HepG2 (cell line): ENCODE results near the gene PPP1R3F. TPM values are rescaled to one million over a fixed set of nuclear protein-coding genes. Genes with fewer than 3 reads are reported as not detected.

Experiments
- ATAC-seq: fragments of 200-7000 bp; cut with Tn5 transposase; 3 replicates; pipeline ENCODE4 v1.9.1; 2020; ENCODE audit warnings: mild to moderate bottlenecking, moderate library complexity
- BruUV-seq: library from RNA; stranded (reverse); fragments of 400-500 nt; replicated peaks from 2 replicates; lab custom pipeline; 2021; lab: Mats Ljungman, UMichigan
- CTCF ChIA-PET: fragments of 300-600 bp; formaldehyde crosslinking; extraction: SDS; loops from one replicate; lab custom pipeline; 2021; ENCODE audit warnings: low total read pairs, inconsistent platforms, low intra/inter-chr PET ratio; lab: Yijun Ruan, JAX
- POLR2A ChIA-PET: fragments of 350-600 bp; sonication (Branson Sonifier 250); formaldehyde crosslinking; loops from one replicate; lab custom pipeline; 2020; ENCODE audit warnings: antibody characterized with exemption, inconsistent platforms; lab: Yijun Ruan, JAX
- DNase-seq: peaks from one replicate; pipeline ENCODE4 v3.0.0-alpha.2; 2015; ENCODE audit warnings: low spot score
- FAIRE-seq: peaks from 3 replicates; lab custom pipeline; 2011; peaks lifted over from hg19 to GRCh38; lab: Jason Lieb, UNC
- H2AFZ ChIP-seq: one replicate; pipeline ENCODE4 v1.6.1; 2011; ENCODE audit warnings: low read length, inconsistent platforms
- H3K27ac ChIP-seq: fragments of 300-600 bp; 3 replicates; pipeline ENCODE4 v1.8.0; 2011; ENCODE audit warnings: mixed run types, mild to moderate bottlenecking, mixed read lengths, low read length, inconsistent platforms; ENCODE audit not compliant: insufficient read depth; ENCODE audit errors: extremely low read length
- H3K27me3 ChIP-seq, 2 experiments: fragments of 200-600 bp in 1 of 2; 2 replicates in 1 of 2; 3 replicates in 1 of 2; pipeline versions ENCODE4 v1.6.0 to v1.8.0; 2011; ENCODE audit warnings: low read length in 2 of 2, mild to moderate bottlenecking in 2 of 2, moderate library complexity in 2 of 2, inconsistent platforms in 1 of 2; ENCODE audit not compliant: insufficient read depth in 2 of 2, control insufficient read depth in 1 of 2
- H3K36me3 ChIP-seq, 2 experiments: fragments of 200-600 bp in 1 of 2; replicated peaks in 1 of 2; 2 replicates in 1 of 2; 3 replicates in 1 of 2; pipeline versions ENCODE4 v1.5.1 to v1.8.0; 2011; ENCODE audit warnings: low read length in 2 of 2, inconsistent platforms in 1 of 2; ENCODE audit not compliant: insufficient read depth in 2 of 2, control insufficient read depth in 1 of 2
- H3K4me1 ChIP-seq: 2 replicates; pipeline ENCODE4 v1.5.1; 2012; ENCODE audit warnings: low read length, inconsistent platforms; ENCODE audit not compliant: insufficient read depth
- H3K4me2 ChIP-seq: 2 replicates; pipeline ENCODE4 v1.6.0; 2011; ENCODE audit warnings: low read depth, low read length, inconsistent platforms
- H3K4me3 ChIP-seq, 3 experiments: fragments of 200-600 bp in 1 of 3; sonication (generic), shearing (Covaris generic) in 1 of 3; replicated peaks in 1 of 3; 2 replicates each; pipeline ENCODE4 v1.5.1; 2011 to 2016; ENCODE audit warnings: low read length in 3 of 3, inconsistent platforms in 2 of 3, low read depth in 2 of 3, mild to moderate bottlenecking in 2 of 3, control low read depth in 1 of 3, mixed read lengths in 1 of 3; ENCODE audit not compliant: insufficient read depth in 1 of 3
- H3K79me2 ChIP-seq: one replicate; pipeline ENCODE4 v1.6.1; 2011; ENCODE audit warnings: low read length, inconsistent platforms; ENCODE audit not compliant: insufficient read depth
- H3K9ac ChIP-seq: 2 replicates; pipeline ENCODE4 v1.6.0; 2011; ENCODE audit warnings: mild to moderate bottlenecking, low read depth, low read length, inconsistent platforms; ENCODE audit not compliant: insufficient read depth
- H3K9me3 ChIP-seq: 2 replicates; pipeline ENCODE4 v1.5.1; 2012; ENCODE audit warnings: mild to moderate bottlenecking, low read length
- H4K20me1 ChIP-seq: 2 replicates; pipeline ENCODE4 v1.6.0; 2011; ENCODE audit warnings: inconsistent platforms, mild to moderate bottlenecking, low read length, moderate library complexity; ENCODE audit not compliant: insufficient read depth
- AGO1 ChIP-seq: fragments of 200-400 bp; formaldehyde crosslinking; IDR thresholded peaks from 2 replicates; pipeline ENCODE4 v1.6.1; 2017; ENCODE audit warnings: mild to moderate bottlenecking, low read depth, low read length, moderate library complexity; ENCODE audit not compliant: poor library complexity, severe bottlenecking
- FOXJ3 ChIP-seq: sonication (generic); formaldehyde crosslinking; IDR thresholded peaks from 2 replicates; pipeline ENCODE4 v1.4.0; 2020; ENCODE audit warnings: missing genetic modification reagents, mild to moderate bottlenecking, borderline replicate concordance
- HNRNPL ChIP-seq: fragments of 200-400 bp; formaldehyde crosslinking; IDR thresholded peaks from 2 replicates; pipeline ENCODE4 v1.6.1; 2017; ENCODE audit warnings: mild to moderate bottlenecking, low read depth, low read length
- SMARCE1 ChIP-seq: fragments of 450-650 bp; IDR thresholded peaks from 2 replicates; pipeline ENCODE4 v1.6.1; 2017; ENCODE audit warnings: borderline replicate concordance
- SNAPC4 ChIP-seq: sonication (generic); formaldehyde crosslinking; IDR thresholded peaks from 2 replicates; pipeline ENCODE4 v1.4.0; 2020; ENCODE audit warnings: mild to moderate bottlenecking, missing genetic modification reagents
- ZGPAT ChIP-seq: IDR thresholded peaks from 2 replicates; pipeline ENCODE4 v1.6.1; 2016; ENCODE audit warnings: mild to moderate bottlenecking
- ZMYM2 ChIP-seq: sonication (generic); formaldehyde crosslinking; IDR thresholded peaks from 2 replicates; pipeline ENCODE4 v1.8.0; 2022; ENCODE audit warnings: mild to moderate bottlenecking, missing genetic modification reagents
- ZNF160 ChIP-seq: sonication (generic); formaldehyde crosslinking; IDR thresholded peaks from 2 replicates; pipeline ENCODE4 v1.8.0; 2022; ENCODE audit warnings: mild to moderate bottlenecking, inconsistent platforms, missing genetic modification reagents
- ZNF207 ChIP-seq: fragments of 450-650 bp; IDR thresholded peaks from 2 replicates; pipeline ENCODE4 v1.6.1; 2016; ENCODE audit warnings: antibody characterized with exemption, borderline replicate concordance
- ZNF253 ChIP-seq: sonication (generic); formaldehyde crosslinking; IDR thresholded peaks from 2 replicates; pipeline ENCODE4 v1.8.0; 2022; ENCODE audit warnings: mild to moderate bottlenecking, missing genetic modification reagents, borderline replicate concordance
- ZNF33B ChIP-seq: sonication (generic); formaldehyde crosslinking; IDR thresholded peaks from 2 replicates; pipeline ENCODE4 v1.5.1; 2020; ENCODE audit warnings: mild to moderate bottlenecking, missing genetic modification reagents
- ZNF468 ChIP-seq: sonication (generic); formaldehyde crosslinking; IDR thresholded peaks from 2 replicates; pipeline ENCODE4 v1.8.0; 2022; ENCODE audit warnings: mild to moderate bottlenecking, moderate library complexity, missing genetic modification reagents
- ZNF737 ChIP-seq: sonication (generic); formaldehyde crosslinking; IDR thresholded peaks from 2 replicates; pipeline ENCODE4 v1.5.0; 2020; ENCODE audit warnings: missing genetic modification reagents, mild to moderate bottlenecking, borderline replicate concordance
- WGBS: methylation state at CpG from one replicate; pipeline ENCODE4 v1.1.6; 2017; ENCODE audit warnings: low lambda C conversion rate; 5-methylcytosine and 5-hydroxymethylcytosine counted together
- in situ Hi-C: cut with HindIII; loops from 2 replicates; pipeline ENCODE4 v1.10.0; 2017; ENCODE audit warnings: low pct_unique_long_range_greater_than_20kb; ENCODE audit not compliant: extremely low pct_ligation_motif_present
- intact Hi-C: fragments of 100-400 bp; cut with micrococcal nuclease; formaldehyde crosslinking; loops from one replicate; pipeline ENCODE4 v1.10.0; 2022; ENCODE audit not compliant: unreplicated experiment
- polyA plus RNA-seq, 8 experiments: library from polyadenylated mRNA; depleted of rRNA in 3 of 8; stranded (reverse) in 7 of 8; unstranded in 1 of 8; fragments of >200 nt; fragmentation: Illumina TruSeq in 4 of 8; extraction: Trizol in 4 of 8; gene quantifications; 2 replicates each; pipeline versions ENCODE4 v1.2.1 to v1.2.3, GENCODE V29; 2011 to 2016; ENCODE audit warnings: low read depth in 4 of 8, missing spikeins in 1 of 8, mixed read lengths in 1 of 8; ENCODE audit not compliant: insufficient read depth in 1 of 8
- total RNA-seq, 5 experiments: library from RNA; depleted of rRNA; stranded (reverse); fragments of >200 nt; fragmentation: Illumina TruSeq; extraction: Trizol; gene quantifications; 2 replicates each; pipeline ENCODE4 v1.2.3, GENCODE V29; 2016; ENCODE audit warnings: low read depth in 1 of 5

The PPP1R3F gene
- total and polyA plus RNA-seq, 2 of the 13 experiments (the other 11 are each of a cell fraction or from before 2014, with no cell fraction given): 0.82 to 0.84 TPM

GRCh38 chrX:49249071-49249470, 20.5 kb upstream of the PPP1R3F start:
- Histone ChIP-seq H3K9me3 (no peaks in the 10 kb centered on the region), H3K4me1 (no peaks in the 10 kb centered on the region), H2AFZ (no peak overlapping the region), H3K27ac (no peak overlapping the region), H3K4me2 (no peak overlapping the region), H3K36me3 (peaks cover 0 to 3% of the 10 kb centered on the region in 2 experiments; a peak in 1 of 5 replicates), H3K27me3 (no peaks in the 10 kb centered on the region), H4K20me1 (no peaks in the 10 kb centered on the region), H3K9ac (no peak overlapping the region), H3K79me2 (no peaks in the 10 kb centered on the region), H3K4me3 (no peak overlapping the region)
- ChIA-PET POLR2A (no interaction called here), CTCF (no interaction called here)
- no peak for DNase-seq
- no peak for TF ChIP-seq SMARCE1
- in situ Hi-C loops (no loop called here), intact Hi-C loops (no loop called here)
- no peak for FAIRE-seq
- no CpG with 5 or more reads among the region's 6 CpGs for WGBS
- BruUV-seq: no TSS peak
- no peak for ATAC-seq

- H3K9me3 ChIP-seq: no peaks in the 10 kb centered on the region
- H3K79me2 ChIP-seq: no peaks in the 10 kb centered on the region
- H3K9ac ChIP-seq: no peak overlapping the region
- no peak overlapping the region for H3K27ac ChIP-seq
- ChIA-PET POLR2A (no interaction called here), CTCF (no interaction called here)
- H3K4me2 ChIP-seq: no peak overlapping the region
- no CpG with 5 or more reads among the region's 9 CpGs for WGBS
- FAIRE-seq (no peak), DNase-seq (no peak), ATAC-seq (no peak)
- peaks cover 0 to 3% of the 10 kb centered on the region in 2 experiments; a peak in 1 of 5 replicates for H3K36me3 ChIP-seq
- no peaks in the 10 kb centered on the region for H3K4me1 ChIP-seq
- in situ Hi-C loops (no loop called here), intact Hi-C loops (no loop called here)
- H3K27me3 ChIP-seq: no peaks in the 10 kb centered on the region
- H2AFZ ChIP-seq: no peak overlapping the region
- H3K4me3 ChIP-seq: no peak overlapping the region
- no peaks in the 10 kb centered on the region for H4K20me1 ChIP-seq
- BruUV-seq: no TSS peak
- TF ChIP-seq ZNF33B (CRISPR knock-in tag): no peak
- no peak for TF ChIP-seq ZMYM2 (CRISPR knock-in tag)
- no peak for TF ChIP-seq ZNF207
- no peak for TF ChIP-seq ZNF253 (CRISPR knock-in tag)
- no peak for TF ChIP-seq ZNF160
- TF ChIP-seq SNAPC4: no peak
- no peak for TF ChIP-seq ZNF737 (CRISPR knock-in tag)
- TF ChIP-seq AGO1: no peak
- no peak for TF ChIP-seq FOXJ3
- TF ChIP-seq ZNF468 (CRISPR knock-in tag): no peak
- no peak for TF ChIP-seq HNRNPL
- no peak for TF ChIP-seq ZGPAT
Measured at GRCh38 chrX:49249616-49250015, 20.0 kb upstream of the PPP1R3F start.
